HG02678 (cell line): ENCODE results near the gene UBE2O.

Source experiments
- ATAC-seq: cut with Tn5 transposase; IDR thresholded peaks from one replicate; pipeline ENCODE4 v1.9.1; 2021; ENCODE audit warnings: mild to moderate bottlenecking, moderate library complexity; ENCODE audit not compliant: unreplicated experiment

Gene UBE2O

DNA sequence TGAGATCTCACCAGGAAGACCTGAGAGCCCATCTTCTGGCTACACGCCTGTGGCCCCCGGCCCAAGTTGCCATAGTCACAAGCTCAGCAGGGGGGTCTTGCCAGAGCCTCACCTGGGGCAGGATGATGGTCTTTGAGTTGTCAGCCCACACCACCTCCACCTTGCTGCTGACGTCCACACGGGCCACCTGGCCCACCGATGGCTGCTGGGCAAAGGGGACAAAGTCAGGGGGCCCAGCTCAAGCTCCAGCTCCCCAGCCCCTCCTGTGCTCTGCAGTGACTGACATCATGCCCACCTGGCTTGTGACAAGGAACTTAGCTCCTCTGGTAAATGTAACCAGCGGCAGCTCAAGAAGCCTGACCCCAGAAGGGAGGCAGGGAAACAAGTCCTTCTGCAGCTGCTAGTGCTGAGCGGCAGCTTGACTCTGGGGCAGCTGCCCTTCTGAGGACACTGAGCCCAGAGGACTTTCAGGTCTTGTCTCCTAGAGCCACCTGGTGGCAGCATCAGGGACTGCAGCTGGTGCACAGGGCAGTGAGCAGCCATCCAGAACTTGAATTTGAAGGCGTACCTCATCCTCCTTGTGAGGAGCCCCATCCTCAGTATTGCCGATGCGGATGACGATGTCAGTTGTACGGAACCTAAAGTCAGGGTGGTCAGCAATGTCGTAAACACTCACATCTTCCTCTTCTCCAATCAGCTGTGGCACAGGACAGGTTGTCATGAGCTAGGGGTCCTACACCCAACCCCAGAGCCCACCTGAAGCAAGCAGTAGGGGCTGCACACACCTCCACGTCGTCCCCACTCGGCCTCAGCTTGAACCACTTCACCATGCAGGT lies 55.0 kb downstream of the UBE2O start:
- ATAC-seq: peak; percentile 43

DNA sequence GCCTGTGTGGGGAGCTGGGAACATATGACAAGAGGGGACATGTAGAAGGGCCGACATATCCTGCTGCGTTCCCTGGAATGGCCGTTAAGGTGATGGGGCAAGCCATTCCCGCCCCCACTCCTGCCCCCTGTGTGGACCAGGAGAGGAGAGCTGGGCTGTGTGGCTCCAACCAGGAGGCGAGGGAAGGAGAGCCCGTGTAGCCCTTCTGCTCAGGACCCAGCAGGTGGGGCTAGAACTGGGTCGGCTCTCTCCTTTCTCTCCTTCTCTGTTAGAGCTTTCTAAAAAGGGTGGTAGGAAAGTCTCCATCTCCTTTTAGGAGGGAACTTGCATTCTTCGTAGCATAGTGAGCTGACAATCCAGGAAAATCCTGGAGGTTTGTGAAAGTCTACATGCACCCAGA lies 55.8 kb downstream of the UBE2O start:
- no peak for ATAC-seq

DNA sequence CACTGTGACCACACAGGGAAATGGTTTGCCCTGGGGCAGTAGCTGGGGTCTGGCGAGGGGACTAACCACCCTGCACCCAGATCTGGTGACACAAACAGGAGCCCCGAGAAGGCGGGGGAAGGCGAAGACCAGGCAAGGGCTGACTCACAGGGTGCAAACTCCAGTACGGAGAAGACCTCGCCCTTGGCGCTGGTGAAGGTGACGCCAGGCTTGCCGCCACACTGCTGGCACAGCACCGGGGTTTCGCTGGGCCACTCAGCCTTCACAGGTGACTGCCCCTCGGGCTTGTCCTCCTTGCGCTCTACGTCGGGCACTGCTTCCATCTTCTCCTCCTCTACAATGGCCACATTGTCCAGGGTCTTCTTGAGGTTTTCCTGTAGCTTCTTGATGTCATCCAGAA lies 57.0 kb downstream of the UBE2O start:
- ATAC-seq: no peak

DNA sequence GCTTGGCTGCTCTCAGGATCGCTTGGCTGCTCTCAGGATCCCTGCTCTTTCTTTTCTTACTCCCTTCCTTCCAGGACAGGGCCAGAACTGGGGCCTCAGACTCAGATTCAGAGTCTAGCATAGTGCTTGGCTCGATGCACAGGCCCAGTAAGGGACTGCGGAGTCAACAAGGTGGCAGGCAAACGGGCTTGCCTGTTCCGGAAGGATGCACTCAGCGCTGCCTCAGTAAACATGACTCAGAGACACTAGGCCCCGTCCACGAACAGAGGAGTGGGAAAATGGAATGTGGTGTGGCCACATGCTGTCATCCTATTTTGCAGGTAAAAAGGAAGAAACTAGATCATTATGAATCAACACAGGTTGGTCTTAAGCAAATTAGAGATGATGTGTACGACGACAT lies 58.8 kb downstream of the UBE2O start:
- ATAC-seq: no peak

DNA sequence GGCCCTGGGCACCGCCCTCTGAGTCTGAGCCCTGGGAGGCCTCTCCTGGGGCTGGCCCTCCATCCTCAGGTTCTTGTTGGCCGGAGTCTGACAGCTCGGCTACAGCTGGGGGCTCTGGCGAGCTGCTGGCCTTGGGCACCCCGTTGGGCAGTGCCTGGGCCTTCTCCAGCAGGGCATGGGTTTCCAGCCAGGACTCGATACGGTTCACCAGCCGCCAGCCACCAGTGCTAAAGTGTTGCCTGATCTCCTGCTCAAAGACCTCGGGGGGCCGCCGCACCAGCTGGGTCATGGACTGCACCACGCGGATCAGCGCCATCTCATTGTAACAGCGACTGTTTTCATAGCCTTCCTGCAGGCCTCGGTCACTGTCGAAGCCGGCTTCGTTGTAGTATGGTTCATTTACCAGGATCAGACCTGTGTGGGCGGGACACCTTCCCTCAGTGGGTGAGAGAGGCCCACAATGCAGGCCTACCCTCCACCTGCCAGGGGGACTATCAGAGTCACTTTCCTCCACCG lies 61.7 kb downstream of the UBE2O start:
- ATAC-seq: no peak

DNA sequence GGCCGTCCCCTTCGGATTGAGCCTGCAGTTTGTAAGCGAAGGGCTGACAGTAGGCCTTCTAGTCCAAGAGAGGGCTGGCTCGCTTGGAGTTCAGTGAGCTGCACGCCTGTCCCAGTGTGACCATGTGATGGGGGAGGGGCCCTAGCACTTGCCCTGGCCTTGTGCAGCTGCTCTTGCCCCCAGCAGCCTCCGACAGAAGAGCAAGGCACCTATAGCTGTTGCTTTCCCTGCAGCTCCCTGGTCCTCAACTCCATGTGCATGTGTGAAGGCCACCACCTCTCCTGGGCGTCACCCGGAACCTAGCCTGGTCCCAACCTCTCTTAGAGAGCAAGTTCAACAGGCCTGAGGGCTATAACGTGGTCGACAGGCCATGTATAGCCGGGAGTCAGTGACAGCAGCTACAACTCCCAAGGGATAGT lies 62.9 kb downstream of the UBE2O start:
- no peak for ATAC-seq

DNA sequence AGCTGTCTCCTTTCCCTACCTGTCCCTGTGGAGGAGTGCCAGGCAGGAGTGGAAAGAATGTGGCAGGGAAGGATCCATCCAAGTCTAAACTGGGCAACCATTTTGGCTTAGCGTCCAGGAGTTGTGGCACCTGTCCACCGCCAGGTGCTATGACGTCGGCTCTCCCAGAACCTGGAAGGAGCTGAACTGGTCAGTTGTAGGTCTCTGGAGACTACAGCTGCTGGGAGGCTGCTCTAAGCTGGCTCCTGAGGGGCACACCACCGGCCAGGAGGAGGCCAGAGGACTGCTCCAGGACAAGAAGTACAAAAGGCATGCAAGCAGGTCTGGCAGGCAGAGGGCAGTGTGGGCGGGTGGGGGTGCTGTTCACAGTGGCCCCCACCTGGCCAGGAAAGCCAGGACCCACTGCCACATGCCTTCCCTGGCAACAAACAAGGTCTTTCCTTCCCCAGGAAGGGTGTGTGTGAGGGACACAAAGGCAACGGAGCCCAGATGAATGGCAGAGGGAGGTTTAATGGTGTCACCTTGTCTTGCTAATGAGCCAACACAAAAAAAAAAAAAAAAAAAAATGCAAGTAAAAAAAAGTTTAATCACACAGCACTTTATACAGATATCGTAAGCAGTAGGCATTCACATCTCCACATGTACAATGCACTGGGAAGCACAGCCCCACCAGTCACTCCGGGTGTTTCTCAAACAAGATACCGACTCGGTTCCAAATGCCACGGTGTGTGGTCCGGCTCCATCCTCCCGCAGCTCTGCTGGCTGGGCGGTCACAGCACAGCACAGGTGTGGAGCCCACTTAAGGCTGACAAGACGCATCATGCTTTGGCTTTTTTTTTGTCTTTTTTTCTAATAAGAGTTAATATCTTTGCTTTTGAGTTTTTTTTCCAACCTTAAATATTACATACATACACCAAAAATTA lies 63.7 kb downstream of the UBE2O start:
- no peak for ATAC-seq

DNA sequence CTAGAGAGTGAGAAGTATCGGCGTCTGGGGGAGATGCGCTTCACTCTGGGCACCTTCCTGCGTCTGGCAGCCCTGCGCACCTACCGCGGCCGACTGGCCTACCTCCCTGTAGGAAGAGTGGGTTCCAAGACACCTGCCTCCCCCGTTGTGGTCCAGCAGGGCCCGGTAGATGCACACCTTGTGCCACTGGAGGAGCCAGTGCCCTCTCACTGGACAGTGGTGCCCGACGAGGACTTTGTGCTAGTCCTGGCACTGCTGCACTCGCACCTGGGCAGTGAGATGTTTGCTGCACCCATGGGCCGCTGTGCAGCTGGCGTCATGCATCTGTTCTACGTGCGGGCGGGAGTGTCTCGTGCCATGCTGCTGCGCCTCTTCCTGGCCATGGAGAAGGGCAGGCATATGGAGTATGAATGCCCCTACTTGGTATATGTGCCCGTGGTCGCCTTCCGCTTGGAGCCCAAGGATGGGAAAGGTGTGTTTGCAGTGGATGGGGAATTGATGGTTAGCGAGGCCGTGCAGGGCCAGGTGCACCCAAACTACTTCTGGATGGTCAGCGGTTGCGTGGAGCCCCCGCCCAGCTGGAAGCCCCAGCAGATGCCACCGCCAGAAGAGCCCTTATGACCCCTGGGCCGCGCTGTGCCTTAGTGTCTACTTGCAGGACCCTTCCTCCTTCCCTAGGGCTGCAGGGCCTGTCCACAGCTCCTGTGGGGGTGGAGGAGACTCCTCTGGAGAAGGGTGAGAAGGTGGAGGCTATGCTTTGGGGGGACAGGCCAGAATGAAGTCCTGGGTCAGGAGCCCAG lies 65.8 kb downstream of the UBE2O start:
- ATAC-seq: no peak

DNA sequence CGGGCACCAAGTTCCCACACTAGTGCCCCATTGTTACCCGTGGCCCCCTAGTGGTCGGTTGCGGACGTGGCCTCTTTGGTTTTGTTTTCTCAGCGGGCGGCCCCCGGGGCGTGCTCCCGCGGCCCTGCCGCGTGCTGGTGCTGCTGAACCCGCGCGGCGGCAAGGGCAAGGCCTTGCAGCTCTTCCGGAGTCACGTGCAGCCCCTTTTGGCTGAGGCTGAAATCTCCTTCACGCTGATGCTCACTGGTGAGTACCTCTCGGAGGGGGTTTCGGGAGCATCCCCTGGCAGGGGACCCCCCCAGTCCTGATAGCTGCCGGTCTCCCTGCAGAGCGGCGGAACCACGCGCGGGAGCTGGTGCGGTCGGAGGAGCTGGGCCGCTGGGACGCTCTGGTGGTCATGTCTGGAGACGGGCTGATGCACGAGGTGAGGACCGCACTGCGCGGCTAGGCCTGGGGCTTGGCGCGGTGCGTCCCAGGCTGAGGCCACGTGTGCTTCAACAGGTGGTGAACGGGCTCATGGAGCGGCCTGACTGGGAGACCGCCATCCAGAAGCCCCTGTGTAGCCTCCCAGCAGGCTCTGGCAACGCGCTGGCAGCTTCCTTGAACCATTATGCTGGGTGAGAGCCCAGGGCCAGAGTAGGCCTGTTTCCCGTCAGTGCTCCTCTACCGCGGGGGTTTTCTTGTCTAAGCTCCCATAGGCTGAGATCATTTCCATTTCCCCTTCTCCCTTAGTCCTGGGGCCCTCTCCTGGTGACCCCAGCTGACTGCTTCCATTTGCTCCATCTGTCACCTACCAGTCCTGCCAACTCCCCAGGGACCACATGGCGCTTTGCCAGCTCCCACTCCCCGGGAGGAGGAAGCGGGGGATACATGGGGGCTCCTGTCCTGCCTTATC lies 66.8 kb downstream of the UBE2O start:
- no peak for ATAC-seq

DNA sequence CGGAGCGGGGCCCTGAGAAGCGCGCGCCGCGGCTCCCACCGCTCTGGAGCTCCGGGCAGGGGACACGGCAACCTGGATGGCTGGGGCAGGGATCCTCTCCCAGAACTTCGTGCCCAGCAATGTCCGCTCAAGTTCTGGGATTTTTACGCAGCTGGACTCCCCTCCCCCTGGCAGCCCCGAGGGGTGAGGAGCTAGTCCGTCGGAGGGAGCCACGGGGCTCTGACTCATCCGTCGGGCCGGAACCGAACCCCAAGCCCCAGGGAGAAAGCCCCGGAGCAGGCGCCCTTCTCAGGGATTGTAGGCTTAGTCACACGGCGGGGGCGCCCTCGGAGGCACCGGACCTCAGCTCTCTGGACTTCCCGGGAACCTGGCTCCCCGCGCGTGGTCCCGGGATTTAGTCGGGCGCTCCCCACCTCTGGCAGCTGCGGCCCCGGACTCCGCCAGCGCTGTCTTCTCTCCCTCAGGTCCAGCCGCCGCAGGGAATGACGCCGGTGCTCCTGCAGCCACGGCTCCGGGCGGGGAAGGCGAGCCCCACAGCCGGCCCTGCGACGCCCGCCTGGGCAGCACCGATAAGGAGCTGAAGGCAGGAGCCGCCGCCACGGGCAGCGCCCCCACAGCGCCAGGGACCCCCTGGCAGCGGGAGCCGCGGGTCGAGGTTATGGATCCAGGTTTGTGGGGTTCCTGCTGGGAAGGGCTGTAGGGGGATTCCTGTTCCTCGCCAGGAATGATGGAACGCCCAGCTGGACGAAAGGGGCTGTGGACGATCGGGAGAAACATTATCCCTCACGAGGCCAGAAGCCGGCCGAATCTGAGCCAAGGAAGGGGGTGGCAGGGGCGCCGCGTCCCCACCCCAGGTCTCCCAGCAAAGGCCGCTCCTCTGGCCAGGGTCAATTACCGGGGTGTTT lies 67.7 kb downstream of the UBE2O start:
- ATAC-seq: no peak

DNA sequence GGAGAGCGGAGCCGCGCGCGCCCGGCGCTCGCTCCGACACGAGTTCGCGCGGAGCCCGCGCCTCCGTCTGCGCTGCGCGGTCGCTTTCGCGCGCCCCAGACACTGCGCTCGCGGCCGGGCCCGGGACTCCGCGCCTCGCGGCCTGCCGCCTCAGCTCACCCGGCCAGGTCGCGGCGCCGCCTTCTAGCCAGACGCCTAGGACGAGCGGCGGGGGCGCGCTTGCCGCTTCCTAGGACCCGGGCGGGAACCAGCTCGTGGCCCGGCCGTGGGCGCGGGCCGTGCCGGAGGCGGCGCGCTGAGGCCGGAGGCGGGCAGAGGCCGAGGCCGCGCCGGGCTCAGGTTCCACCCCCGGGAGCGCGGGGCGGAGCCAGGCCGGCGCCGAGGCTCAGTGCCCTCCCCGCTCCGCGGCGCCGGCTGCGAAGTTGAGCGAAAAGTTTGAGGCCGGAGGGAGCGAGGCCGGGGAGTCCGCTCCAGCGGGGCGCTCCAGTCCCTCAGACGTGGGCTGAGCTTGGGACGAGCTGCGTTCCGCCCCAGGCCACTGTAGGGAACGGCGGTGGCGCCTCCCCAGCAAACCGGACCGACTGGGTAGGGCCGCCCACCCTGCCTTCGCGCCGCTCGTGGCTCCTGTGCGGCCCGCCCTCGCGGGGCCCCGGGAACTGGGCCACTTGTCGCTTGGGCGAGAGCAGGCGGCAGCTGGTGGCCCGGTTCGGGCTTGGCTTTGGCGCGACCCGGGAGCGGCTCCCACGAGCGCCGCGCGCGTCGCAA lies 68.5 kb downstream of the UBE2O start, which contains the start of gene SPHK1:
SPHK1 (plus strand) TSS at position 388 of the 765 bp plus-strand sequence. CDS start 1,036 bp downstream, outside the sequence.
- peak; percentile 67 for ATAC-seq

DNA sequence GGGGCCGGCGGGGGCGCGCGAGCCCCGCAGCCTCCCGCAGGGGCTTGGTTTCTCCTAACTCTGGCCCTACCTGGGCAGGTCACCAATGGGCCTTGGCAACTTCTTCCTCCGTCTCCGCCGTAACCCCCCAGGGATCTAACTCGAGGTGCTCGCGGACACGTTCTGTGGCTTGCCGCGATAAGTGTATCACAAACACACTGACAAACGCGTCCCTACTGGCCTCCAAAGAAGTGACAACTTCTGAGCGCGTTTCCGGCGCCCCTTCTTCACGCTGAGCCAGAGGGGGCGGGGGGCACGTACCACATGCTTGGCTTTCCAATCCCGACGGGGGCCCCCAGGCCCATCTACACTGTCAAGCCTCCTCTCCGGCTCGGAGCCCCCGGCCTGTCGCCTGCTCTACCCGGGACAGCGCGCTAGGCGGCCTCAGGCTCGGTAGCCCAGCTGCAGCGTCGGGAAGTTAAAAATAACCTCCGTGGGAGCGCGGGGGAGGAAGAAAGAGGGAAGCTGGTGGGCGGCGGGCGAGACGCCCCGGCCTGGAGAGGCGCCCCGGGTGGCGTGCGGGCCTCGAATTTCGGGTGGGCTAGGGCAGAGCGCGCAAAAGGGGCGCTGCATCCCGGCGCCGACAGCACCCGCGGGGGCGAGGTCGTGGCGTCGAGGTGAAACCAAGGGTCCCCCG lies 69.3 kb downstream of the UBE2O start:
- peak; percentile 13 for ATAC-seq

DNA sequence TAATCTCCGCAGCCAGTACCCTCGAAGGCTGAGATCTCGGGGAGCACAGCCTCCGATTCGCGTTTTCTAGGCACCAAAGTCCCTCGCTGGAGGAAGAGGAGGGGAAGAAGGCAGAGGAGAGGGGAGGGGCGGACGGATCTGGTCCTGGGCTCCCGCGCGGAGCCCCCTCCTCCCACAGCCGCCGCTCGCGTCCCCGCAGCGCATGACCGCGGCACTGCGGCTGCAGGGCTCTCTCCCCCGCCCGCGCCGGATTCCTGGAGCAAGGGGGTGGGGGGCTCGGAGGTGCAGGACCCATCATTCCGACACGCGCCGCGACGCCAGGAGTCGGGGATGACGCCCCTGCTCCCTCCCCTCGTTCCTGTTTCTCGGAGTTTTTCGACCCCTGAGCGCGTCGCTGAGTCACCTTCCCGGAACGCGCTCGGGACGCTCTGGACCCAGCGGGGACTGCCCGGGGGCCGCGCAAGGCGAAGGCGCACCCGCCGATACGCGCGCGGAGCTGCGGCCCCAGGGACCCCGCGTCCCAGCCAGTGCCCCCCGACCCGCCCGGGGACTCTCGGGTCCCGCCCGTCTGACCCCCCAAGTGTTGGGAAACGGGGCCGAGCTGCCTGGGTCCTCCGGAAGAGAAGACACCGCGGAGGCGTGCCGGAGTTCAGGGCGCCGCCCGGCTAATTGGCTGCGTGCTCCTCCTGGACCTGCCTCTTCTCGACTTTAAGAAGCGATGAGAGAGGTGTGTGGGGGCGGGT lies 70.0 kb downstream of the UBE2O start:
- ATAC-seq: peak; percentile 38

DNA sequence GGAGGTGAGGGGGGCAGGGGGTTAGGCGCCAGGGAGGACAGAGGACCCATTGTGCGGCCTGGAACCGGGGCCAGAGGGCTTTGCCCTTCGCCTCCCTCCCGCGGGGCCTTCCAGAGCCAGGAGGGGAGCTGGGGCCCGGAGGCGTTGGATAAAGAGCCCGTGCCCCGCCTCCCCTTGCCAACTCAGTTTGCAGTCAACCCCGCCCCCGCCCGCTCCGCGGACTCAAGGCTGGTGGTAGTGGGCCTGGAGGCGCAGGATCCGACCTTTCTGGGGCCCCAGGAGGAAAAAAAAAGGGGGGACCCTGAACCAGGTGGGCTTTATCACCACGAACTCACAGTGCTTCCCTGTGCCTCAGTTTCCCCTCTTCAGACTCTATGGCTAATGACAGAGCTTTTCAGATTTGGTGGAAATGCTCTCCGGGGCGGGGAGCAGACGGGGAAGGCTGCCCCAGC lies 70.6 kb downstream of the UBE2O start:
- no peak for ATAC-seq

DNA sequence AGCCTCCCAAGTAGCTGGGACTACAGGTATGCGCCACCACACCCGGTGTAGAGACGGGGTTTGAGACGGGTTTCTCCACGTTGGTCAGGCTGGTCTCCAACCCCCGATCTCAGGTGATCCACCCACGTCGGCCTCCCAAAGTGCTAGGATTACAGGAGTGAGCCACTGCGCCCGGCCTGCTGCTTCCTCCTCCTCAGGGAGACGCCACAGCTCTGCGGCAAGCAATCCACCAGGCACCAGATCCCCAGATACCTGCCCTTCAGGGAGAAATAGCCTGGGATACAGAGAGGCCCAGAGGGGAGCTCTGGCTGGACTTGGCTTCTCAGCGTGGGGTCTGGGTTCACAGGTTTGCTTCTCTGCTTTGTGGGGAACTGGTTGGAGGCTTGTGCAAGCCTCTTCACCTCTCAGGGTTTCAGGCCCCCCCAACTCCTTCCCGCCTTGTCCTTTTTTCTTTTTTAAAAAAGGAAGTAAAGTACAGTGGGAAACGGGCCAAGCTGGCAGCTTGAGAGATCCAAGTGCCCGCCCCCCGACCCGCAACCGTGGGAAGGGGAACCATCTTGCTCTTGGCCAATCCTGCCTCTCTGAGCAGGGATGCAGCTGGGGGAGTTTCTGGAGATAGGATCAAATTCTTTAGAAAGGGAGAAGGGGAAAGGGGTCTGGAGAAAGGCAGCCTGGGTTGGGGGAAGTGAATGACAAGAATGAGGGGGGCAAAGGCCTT lies 71.2 kb downstream of the UBE2O start:
- ATAC-seq: no peak
